GM23248 (cell line): ENCODE measurements around the gene NISCH. TPM values are rescaled to one million over a fixed set of nuclear protein-coding genes. Genes with fewer than 3 reads are reported as not detected.

Source experiments
- DNase-seq: peaks from one replicate; pipeline ENCODE4 v3.0.0-alpha.2; 2015
- H2AFZ ChIP-seq: fragments of 200-600 bp; sonication (generic); 2 replicates; pipeline ENCODE4 v1.6.1; 2016; ENCODE audit warnings: antibody characterized with exemption
- H3F3A ChIP-seq: fragments of 200-600 bp; sonication (generic); 2 replicates; pipeline ENCODE4 v1.6.1; 2016; ENCODE audit warnings: mild to moderate bottlenecking, antibody characterized with exemption, mixed run types; ENCODE audit not compliant: insufficient read depth
- H3K27ac ChIP-seq: fragments of 200-600 bp; sonication (generic); 2 replicates; pipeline ENCODE4 v1.5.1; 2016; ENCODE audit warnings: mild to moderate bottlenecking
- H3K27me3 ChIP-seq: fragments of 200-600 bp; sonication (generic); replicated peaks from 2 replicates; pipeline ENCODE4 v1.6.1; 2016; ENCODE audit warnings: mild to moderate bottlenecking; ENCODE audit not compliant: insufficient read depth
- H3K36me3 ChIP-seq: fragments of 200-600 bp; sonication (generic); 2 replicates; pipeline ENCODE4 v1.6.1; 2016; ENCODE audit warnings: low read depth, mild to moderate bottlenecking
- H3K4me1 ChIP-seq: fragments of 200-600 bp; sonication (generic); 2 replicates; pipeline ENCODE4 v1.6.1; 2016; ENCODE audit warnings: mild to moderate bottlenecking; ENCODE audit not compliant: insufficient read depth
- H3K4me2 ChIP-seq: fragments of 200-600 bp; sonication (generic); one replicate; pipeline ENCODE4 v1.6.1; 2016; ENCODE audit warnings: mild to moderate bottlenecking; ENCODE audit not compliant: unreplicated experiment
- H3K4me3 ChIP-seq: fragments of 200-600 bp; sonication (generic); 2 replicates; pipeline ENCODE4 v1.5.1; 2016; ENCODE audit warnings: mild to moderate bottlenecking
- H3K79me2 ChIP-seq: fragments of 200-600 bp; sonication (generic); 2 replicates; pipeline ENCODE4 v1.6.1; 2016; ENCODE audit warnings: mild to moderate bottlenecking; ENCODE audit not compliant: insufficient read depth
- H3K9ac ChIP-seq: fragments of 200-600 bp; sonication (generic); 2 replicates; pipeline ENCODE4 v1.6.1; 2016; ENCODE audit warnings: mild to moderate bottlenecking
- H3K9me2 ChIP-seq: fragments of 200-600 bp; sonication (generic); 2 replicates; pipeline ENCODE4 v1.6.1; 2016; ENCODE audit warnings: mixed run types, mild to moderate bottlenecking, moderate library complexity; ENCODE audit not compliant: insufficient read depth
- H3K9me3 ChIP-seq: fragments of 200-600 bp; sonication (generic); one replicate; pipeline ENCODE4 v1.6.1; 2017; ENCODE audit warnings: low read depth
- H4K20me1 ChIP-seq: fragments of 200-600 bp; sonication (generic); 2 replicates; pipeline ENCODE4 v1.6.0; 2016; ENCODE audit not compliant: insufficient read depth
- EZH2 ChIP-seq: fragments of 200-600 bp; sonication (generic); IDR thresholded peaks from 2 replicates; pipeline ENCODE4 v1.6.1; 2018; ENCODE audit warnings: antibody characterized with exemption, mild to moderate bottlenecking; ENCODE audit not compliant: insufficient read depth, poor library complexity, severe bottlenecking
- EZH2phosphoT487 ChIP-seq: fragments of 200-600 bp; sonication (generic); IDR thresholded peaks from 2 replicates; pipeline ENCODE4 v1.6.1; 2018; ENCODE audit warnings: antibody characterized with exemption, moderate library complexity, mild to moderate bottlenecking, low read depth; ENCODE audit not compliant: insufficient read depth
- WGBS, 2 experiments: methylation state at CpG; one replicate each; pipeline ENCODE4 v1.1.6; 2015 to 2017; ENCODE audit warnings: low lambda C conversion rate in 2 of 2, low coverage in 1 of 2; ENCODE audit errors: missing lambda C conversion rate in 2 of 2; 5-methylcytosine and 5-hydroxymethylcytosine counted together
- in situ Hi-C: fragments of 300-500 bp; cut with MboI; formaldehyde crosslinking; loops from 2 replicates; pipeline ENCODE4 v1.15.0; 2020
- polyA plus RNA-seq: library from polyadenylated mRNA; unstranded; fragments of >200 nt; fragmentation: Nextera tagmentation; extraction: Ambion mirVana; gene quantifications from 2 replicates; pipeline ENCODE4 v1.2.1, GENCODE V29; 2016
- total RNA-seq: library from RNA; depleted of rRNA; stranded (reverse); fragments of >200 nt; shearing (Covaris generic); gene quantifications from 2 replicates; pipeline ENCODE4 v1.2.3, GENCODE V29; 2014

NISCH gene
- total and polyA plus RNA-seq, 2 experiments from 2014 or later = 32.8 to 53.7 TPM

DNA sequence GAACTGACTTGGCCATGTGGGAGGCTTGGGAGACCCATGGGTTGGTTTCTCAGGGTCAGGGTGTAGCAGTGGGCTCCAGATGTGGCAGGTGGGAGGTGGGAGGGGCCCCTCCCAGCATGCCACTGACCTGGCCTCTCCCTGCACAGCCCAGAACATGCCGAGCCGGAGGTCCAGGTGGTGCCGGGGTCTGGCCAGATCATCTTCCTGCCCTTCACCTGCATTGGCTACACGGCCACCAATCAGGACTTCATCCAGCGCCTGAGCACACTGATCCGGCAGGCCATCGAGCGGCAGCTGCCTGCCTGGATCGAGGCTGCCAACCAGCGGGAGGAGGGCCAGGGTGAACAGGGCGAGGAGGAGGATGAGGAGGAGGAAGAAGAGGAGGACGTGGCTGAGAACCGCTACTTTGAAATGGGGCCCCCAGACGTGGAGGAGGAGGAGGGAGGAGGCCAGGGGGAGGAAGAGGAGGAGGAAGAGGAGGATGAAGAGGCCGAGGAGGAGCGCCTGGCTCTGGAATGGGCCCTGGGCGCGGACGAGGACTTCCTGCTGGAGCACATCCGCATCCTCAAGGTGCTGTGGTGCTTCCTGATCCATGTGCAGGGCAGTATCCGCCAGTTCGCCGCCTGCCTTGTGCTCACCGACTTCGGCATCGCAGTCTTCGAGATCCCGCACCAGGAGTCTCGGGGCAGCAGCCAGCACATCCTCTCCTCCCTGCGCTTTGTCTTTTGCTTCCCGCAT, 31.8 kb downstream of the NISCH start:
- peaks cover 18% of the 10 kb centered on the region for H3F3A ChIP-seq
- no peak overlapping the region for H3K4me3 ChIP-seq
- DNase-seq = no peak
- WGBS, 2 experiments = 93 to 94% methylated on average over 26 to 31 of the region's 31 CpGs
- H3K36me3 ChIP-seq = peaks cover 12% of the 10 kb centered on the region; the same call in 1 of the 2 replicates
- H3K4me1 ChIP-seq = peaks cover 13% of the 10 kb centered on the region; the same call in 1 of the 2 replicates
- H3K9ac ChIP-seq = no peak overlapping the region
- no peaks in the 10 kb centered on the region for H3K9me2 ChIP-seq
- no peaks in the 10 kb centered on the region for H3K27me3 ChIP-seq
- TF ChIP-seq EZH2 (no peak), EZH2phosphoT487 (no peak)
- in situ Hi-C loops = no loop called here
- no peak overlapping the region for H3K4me2 ChIP-seq
- no peak overlapping the region for H3K27ac ChIP-seq
- H4K20me1 ChIP-seq = no peaks in the 10 kb centered on the region
- H3K79me2 ChIP-seq = no peaks in the 10 kb centered on the region
- H3K9me3 ChIP-seq = no peaks in the 10 kb centered on the region
- no peak overlapping the region for H2AFZ ChIP-seq

DNA sequence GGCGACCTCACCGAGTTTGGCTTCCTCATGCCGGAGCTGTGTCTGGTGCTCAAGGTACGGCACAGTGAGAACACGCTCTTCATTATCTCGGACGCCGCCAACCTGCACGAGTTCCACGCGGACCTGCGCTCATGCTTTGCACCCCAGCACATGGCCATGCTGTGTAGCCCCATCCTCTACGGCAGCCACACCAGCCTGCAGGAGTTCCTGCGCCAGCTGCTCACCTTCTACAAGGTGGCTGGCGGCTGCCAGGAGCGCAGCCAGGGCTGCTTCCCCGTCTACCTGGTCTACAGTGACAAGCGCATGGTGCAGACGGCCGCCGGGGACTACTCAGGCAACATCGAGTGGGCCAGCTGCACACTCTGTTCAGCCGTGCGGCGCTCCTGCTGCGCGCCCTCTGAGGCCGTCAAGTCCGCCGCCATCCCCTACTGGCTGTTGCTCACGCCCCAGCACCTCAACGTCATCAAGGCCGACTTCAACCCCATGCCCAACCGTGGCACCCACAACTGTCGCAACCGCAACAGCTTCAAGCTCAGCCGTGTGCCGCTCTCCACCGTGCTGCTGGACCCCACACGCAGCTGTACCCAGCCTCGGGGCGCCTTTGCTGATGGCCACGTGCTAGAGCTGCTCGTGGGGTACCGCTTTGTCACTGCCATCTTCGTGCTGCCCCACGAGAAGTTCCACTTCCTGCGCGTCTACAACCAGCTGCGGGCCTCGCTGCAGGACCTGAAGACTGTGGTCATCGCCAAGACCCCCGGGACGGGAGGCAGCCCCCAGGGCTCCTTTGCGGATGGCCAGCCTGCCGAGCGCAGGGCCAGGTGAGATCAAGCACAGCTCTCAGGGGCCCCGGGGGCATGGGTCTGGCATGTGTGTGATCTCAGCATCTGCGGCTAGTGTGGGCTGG, 32.6 kb downstream of the NISCH start:
- Histone ChIP-seq H3K79me2 (no peaks in the 10 kb centered on the region), H3K36me3 (peaks cover 12% of the 10 kb centered on the region; the same call in 1 of the 2 replicates), H3K9me2 (no peaks in the 10 kb centered on the region), H3K9me3 (no peaks in the 10 kb centered on the region), H3K4me2 (no peak overlapping the region), H2AFZ (no peak overlapping the region), H4K20me1 (no peaks in the 10 kb centered on the region), H3K9ac (no peak overlapping the region), H3K27me3 (no peaks in the 10 kb centered on the region), H3K4me3 (no peak overlapping the region), H3K4me1 (peaks cover 12% of the 10 kb centered on the region; the same call in 1 of the 2 replicates), H3F3A (peaks cover 10% of the 10 kb centered on the region), H3K27ac (no peak overlapping the region)
- in situ Hi-C loops = no loop called here
- no peak for DNase-seq
- WGBS, 2 experiments = 93 to 96% methylated on average over 52 to 53 of the region's 59 CpGs
- no peak for TF ChIP-seq EZH2

DNA sequence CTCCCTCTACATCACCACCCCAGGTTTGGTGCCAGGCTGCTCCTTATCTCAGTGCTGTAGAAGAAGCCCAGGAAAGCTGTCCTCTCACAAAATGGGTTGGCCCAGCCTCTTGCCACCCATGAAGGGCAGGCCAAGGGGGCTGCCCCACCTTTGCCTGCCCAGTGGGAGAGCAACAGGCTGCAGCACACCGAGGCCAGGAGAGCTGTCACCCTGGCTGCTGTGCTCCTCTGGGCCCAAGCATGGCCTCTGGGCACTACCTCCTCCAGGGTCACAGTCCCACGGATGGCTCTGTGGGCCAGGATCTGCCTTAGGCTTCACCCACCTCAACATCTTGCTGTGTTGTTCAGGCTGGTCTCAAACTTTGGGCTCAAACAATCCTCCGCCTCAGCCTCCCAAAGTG, 33.3 kb downstream of the NISCH start:
- peaks cover 12% of the 10 kb centered on the region; the same call in 1 of the 2 replicates for H3K36me3 ChIP-seq
- in situ Hi-C loops = no loop called here

GRCh38 chr3:52489453-52489852, 34.0 kb downstream of the NISCH start:
- Histone ChIP-seq H3K27ac (no peak overlapping the region), H3K4me2 (no peak overlapping the region), H3K9ac (no peak overlapping the region), H3F3A (no peaks in the 10 kb centered on the region), H3K79me2 (no peaks in the 10 kb centered on the region), H3K9me2 (no peaks in the 10 kb centered on the region), H3K4me1 (no peaks in the 10 kb centered on the region), H3K4me3 (no peak overlapping the region), H4K20me1 (no peaks in the 10 kb centered on the region), H3K27me3 (no peaks in the 10 kb centered on the region), H3K9me3 (no peaks in the 10 kb centered on the region), H3K36me3 (peaks cover 12% of the 10 kb centered on the region; the same call in 1 of the 2 replicates), H2AFZ (no peak overlapping the region)
- no peak for DNase-seq
- in situ Hi-C loops = no loop called here
- WGBS, 2 experiments = 91 to 93% methylated on average over 18 of the region's 18 CpGs
- TF ChIP-seq EZH2phosphoT487 (no peak), EZH2 (no peak)

More for the DNA sequence above, 33.3 kb downstream of the NISCH start:
- H2AFZ ChIP-seq = no peak overlapping the region
- no peak for TF ChIP-seq EZH2phosphoT487
- no peaks in the 10 kb centered on the region for H3K27me3 ChIP-seq
- no peaks in the 10 kb centered on the region for H3K9me3 ChIP-seq
- H3K4me2 ChIP-seq = no peak overlapping the region
- 92 to 100% methylated on average over 3 of the region's 3 CpGs for WGBS, 2 experiments
- peaks cover 5% of the 10 kb centered on the region; the same call in 1 of the 2 replicates for H3K4me1 ChIP-seq
- no peak overlapping the region for H3K27ac ChIP-seq
- H4K20me1 ChIP-seq = no peaks in the 10 kb centered on the region
- H3F3A ChIP-seq = peaks cover 3% of the 10 kb centered on the region; the same call in 1 of the 2 replicates
- H3K9ac ChIP-seq = no peak overlapping the region
- no peak for DNase-seq
- H3K9me2 ChIP-seq = no peaks in the 10 kb centered on the region
- H3K79me2 ChIP-seq = no peaks in the 10 kb centered on the region
- no peak overlapping the region for H3K4me3 ChIP-seq
